ENCODE results near the gene ADAM33.

Gene ADAM33

DNA sequence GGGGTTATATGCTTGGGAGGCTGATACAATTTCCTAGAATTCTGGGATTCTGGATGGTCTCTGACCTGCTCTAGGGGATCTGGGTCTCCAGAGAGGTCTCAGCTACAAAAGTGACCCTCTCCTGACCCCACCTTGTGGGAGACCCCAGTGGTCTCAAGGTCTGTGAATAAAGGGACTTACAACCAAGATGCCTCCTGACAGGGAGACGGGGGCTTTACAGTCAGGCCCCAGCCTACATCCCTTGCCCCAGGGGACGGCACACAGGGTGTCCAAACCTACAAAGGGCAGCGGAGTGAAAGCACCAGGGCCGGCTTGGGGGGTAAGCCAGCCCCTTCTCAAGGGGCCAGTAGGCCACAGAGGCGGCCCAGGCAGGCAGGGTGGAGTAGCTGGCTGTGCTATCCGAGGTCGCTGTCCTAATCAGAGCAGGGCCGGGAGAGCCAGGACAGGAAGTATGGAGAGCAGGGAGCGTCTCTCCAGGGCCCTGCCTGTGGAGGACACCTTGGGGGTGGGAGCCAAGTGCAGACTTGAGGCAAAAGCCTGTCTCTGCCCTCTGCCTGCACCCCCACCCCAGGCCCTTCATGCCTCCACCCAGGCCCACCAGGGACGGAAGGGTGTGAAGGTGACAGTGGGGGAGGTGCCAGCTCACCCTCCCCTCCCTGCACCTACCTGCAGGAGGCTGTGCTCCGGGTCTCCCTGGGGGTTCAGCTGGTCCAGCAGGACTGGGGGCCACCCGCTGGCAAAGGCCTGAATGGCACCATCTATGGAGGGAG, 22.1 kb downstream of the ADAM33 start:
- no peak overlapping the region for H3K4me2 ChIP-seq

DNA sequence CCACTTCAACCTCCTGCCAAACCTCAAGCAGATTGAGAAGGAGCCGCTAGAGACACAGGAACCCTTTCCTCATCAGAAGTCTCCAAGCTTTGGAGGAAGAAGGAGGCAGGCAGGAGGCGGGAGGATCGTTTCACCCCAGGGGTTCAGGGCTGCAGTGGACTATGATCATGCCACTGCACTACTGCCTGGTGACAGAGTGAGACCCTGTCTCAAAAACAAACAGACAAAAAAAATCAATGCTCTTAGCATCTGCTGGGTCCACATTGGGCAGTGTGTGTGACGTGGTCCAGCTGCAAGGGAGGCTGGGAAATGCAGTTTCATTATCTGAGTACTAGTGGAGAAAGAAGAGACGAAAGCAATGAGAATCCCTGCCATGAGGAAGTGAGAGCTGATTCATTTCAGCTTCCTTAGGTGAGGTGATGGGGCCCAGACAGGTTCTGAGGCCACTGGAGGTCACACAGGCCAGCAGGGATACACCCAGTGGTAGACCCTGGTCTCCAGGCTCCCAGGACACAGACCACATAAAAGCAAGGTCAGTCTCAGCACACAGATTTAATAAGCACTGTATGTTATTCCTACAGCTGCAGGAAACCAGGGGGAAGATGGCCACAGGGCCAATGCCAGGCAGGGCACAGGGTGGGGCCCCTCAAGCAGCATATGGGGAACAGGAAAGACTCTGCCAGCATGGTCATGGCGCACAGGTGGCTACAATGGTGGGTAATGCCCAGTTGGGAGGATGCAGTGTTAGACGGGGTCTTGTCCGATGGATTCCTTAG, 22.9 kb downstream of the ADAM33 start:
- no peak overlapping the region for H3K4me3 ChIP-seq

More for the DNA sequence above, 22.1 kb downstream of the ADAM33 start:
- Histone ChIP-seq H3K27ac (no peak overlapping the region), H3K9ac (no peak overlapping the region), H3K27me3 (peaks cover 42% of the 10 kb centered on the region), H3K4me3 (no peak overlapping the region), H3K4me1 (peaks cover 25% of the 10 kb centered on the region), H3K36me3 (no peaks in the 10 kb centered on the region), H4K20me1 (no peaks in the 10 kb centered on the region; the same call in 1 of the 2 replicates), H3K9me3 (no peaks in the 10 kb centered on the region)
- TF ChIP-seq Cebpa-rat (IDR thresholded peaks at IDR 0.05), result no peak

DNA sequence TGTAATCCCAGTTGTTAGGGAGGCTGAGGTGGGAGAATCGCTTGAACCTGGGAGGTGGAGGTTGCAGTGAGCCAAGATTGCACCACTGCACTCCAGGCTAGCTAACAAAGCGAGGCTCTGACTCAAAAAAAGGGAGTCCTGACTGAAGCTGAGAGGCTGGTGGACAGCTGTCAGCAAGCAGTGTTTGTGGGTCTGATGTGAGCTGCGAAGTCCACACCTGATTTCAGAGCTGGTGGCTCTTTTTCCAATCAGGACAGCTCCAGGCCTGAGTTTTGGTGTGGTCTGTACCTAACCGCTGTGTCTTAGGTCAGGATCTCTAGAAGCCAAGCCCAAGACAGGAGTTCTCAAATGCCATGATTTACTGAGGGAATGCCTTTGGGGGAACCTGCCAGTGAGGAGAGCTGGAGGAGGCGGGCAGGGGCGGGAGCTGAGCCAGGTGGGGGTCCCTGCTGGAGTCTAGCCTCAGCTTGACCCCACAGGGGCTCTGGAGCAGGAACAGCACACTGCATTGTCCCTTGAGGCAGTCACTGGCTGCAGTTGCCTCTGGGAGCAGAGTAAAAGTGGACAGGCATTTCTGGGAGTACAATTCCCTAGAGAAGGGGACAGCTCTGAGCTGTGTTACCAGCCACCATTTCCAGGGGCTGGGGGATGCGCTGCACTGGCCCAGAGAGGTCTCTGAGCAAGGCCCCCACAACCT, 23.6 kb downstream of the ADAM33 start:
- Histone ChIP-seq H3K27me3 (peaks cover 40% of the 10 kb centered on the region), H3K27ac (no peak overlapping the region), H3K4me2 (peak overlapping the region; percentile 9; the same call in 1 of the 2 replicates)

More for the DNA sequence above, 22.9 kb downstream of the ADAM33 start:
- TF ChIP-seq Cebpa-rat (IDR thresholded peaks at IDR 0.05), result no peak
- Histone ChIP-seq H3K27ac (no peak overlapping the region), H3K27me3 (peaks cover 42% of the 10 kb centered on the region), H3K9ac (no peak overlapping the region), H4K20me1 (no peaks in the 10 kb centered on the region; the same call in 1 of the 2 replicates), H3K4me2 (peak overlapping the region; percentile 9; the same call in 1 of the 2 replicates), H3K9me3 (no peaks in the 10 kb centered on the region), H3K36me3 (no peaks in the 10 kb centered on the region), H3K4me1 (peaks cover 29% of the 10 kb centered on the region)

DNA sequence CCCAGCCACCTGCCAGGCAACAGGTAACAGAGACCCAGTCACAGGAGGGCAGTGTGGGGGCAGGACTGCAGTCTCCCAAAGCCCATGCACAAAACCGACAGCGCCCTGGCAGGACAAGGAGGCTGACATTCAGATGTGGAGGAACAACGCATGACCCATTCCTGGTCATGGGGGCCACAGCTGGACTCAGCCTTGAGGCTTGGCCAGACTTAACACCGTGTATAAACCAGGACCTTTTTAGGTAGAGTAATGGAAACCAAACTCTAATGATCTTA, 26.7 kb downstream of the ADAM33 start:
- H3K4me3 ChIP-seq, result no peak overlapping the region
- H3K4me2 ChIP-seq, result no peak overlapping the region
- peaks cover 53% of the 10 kb centered on the region for H3K4me1 ChIP-seq
- no peaks in the 10 kb centered on the region for H3K9me3 ChIP-seq
- H3K36me3 ChIP-seq, result no peaks in the 10 kb centered on the region
- no peaks in the 10 kb centered on the region for H4K20me1 ChIP-seq
- no peak for TF ChIP-seq Cebpa-rat (IDR thresholded peaks at IDR 0.05)
- no peak overlapping the region for H3K9ac ChIP-seq
- H3K27me3 ChIP-seq, result peaks cover 9% of the 10 kb centered on the region; the same call in 1 of the 2 replicates
- H3K27ac ChIP-seq, result no peak overlapping the region

More for the DNA sequence above, 23.6 kb downstream of the ADAM33 start:
- Histone ChIP-seq H3K4me1 (peaks cover 36% of the 10 kb centered on the region), H3K9me3 (no peaks in the 10 kb centered on the region), H3K36me3 (no peaks in the 10 kb centered on the region), H4K20me1 (no peaks in the 10 kb centered on the region; the same call in 1 of the 2 replicates), H3K9ac (no peak overlapping the region), H3K4me3 (no peak overlapping the region)
- TF ChIP-seq Cebpa-rat (IDR thresholded peaks at IDR 0.05), result no peak

DNA sequence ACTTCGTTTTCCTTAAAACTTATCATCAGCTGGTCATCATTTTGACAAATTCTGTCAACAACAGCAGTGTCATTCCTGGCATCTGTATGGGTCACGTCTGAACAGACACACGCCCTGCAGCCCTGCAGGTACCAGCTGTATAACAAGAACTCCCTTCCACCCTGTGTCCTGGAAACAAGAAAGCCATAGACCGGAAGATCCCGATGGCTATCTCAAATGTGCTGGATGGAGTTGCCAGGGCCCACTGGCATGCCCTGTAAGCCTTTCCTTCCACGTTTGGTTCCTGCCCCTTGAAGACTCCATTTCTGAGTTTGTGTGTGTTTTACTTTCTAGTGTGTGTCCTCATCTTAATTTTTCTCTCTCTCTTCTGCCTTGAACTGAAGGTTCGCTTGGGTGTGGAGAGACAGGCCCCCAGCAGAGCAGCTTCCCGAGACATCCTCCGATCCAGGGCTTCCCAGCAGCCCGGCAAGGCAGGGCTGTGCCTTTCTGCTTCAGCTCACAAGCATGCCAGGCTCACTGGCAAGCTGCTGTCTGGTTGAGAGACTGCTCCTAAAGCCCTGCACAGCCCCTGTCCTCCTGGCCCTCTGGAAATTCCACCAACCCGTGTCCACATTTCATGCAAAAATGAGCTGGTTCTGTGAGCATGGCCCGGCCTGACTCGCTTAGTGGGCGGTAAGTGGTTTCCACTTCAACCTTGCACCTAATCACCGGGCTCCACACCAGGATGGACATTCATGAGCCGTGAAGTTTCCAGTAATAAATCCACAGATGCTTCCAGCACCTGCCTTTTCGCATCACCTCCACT, 27.3 kb downstream of the ADAM33 start:
- no peak overlapping the region for H3K4me3 ChIP-seq
- no peaks in the 10 kb centered on the region for H4K20me1 ChIP-seq
- H3K4me1 ChIP-seq, result peaks cover 53% of the 10 kb centered on the region
- H3K4me2 ChIP-seq, result no peak overlapping the region
- peaks cover 3% of the 10 kb centered on the region; the same call in 1 of the 2 replicates for H3K27me3 ChIP-seq
- no peak overlapping the region for H3K9ac ChIP-seq
- no peaks in the 10 kb centered on the region for H3K9me3 ChIP-seq
- no peaks in the 10 kb centered on the region for H3K36me3 ChIP-seq
- H3K27ac ChIP-seq, result no peak overlapping the region
- TF ChIP-seq Cebpa-rat (IDR thresholded peaks at IDR 0.05), result no peak

DNA sequence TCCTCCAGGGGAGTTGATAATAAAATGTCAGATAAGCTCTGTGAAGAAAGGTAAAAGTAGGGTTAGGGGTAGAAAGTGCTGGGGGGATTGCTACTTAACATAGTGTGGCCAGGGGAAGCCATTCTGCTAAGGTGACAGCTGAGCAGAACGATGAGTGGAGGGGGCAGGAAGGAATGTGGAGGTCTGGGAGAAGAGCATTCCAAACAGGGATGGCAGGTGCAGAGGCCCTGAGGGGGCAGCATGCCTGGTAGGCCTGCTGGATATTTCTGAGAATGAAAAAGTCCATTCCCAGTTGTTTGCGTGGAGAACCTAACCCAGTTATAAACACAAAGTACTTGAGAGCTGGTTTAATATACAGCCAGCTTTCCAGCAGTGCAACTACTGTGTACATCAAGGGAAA, 27.9 kb downstream of the ADAM33 start:
- H3K4me2 ChIP-seq, result peak overlapping the region; percentile 85
- H3K36me3 ChIP-seq, result no peaks in the 10 kb centered on the region
- H3K9ac ChIP-seq, result no peak overlapping the region
- no peaks in the 10 kb centered on the region for H3K27me3 ChIP-seq
- peaks cover 52% of the 10 kb centered on the region for H3K4me1 ChIP-seq
- no peak for TF ChIP-seq Cebpa-rat (IDR thresholded peaks at IDR 0.05)
- H4K20me1 ChIP-seq, result no peaks in the 10 kb centered on the region
- H3K4me3 ChIP-seq, result no peak overlapping the region
- H3K27ac ChIP-seq, result no peak overlapping the region
- no peaks in the 10 kb centered on the region for H3K9me3 ChIP-seq

DNA sequence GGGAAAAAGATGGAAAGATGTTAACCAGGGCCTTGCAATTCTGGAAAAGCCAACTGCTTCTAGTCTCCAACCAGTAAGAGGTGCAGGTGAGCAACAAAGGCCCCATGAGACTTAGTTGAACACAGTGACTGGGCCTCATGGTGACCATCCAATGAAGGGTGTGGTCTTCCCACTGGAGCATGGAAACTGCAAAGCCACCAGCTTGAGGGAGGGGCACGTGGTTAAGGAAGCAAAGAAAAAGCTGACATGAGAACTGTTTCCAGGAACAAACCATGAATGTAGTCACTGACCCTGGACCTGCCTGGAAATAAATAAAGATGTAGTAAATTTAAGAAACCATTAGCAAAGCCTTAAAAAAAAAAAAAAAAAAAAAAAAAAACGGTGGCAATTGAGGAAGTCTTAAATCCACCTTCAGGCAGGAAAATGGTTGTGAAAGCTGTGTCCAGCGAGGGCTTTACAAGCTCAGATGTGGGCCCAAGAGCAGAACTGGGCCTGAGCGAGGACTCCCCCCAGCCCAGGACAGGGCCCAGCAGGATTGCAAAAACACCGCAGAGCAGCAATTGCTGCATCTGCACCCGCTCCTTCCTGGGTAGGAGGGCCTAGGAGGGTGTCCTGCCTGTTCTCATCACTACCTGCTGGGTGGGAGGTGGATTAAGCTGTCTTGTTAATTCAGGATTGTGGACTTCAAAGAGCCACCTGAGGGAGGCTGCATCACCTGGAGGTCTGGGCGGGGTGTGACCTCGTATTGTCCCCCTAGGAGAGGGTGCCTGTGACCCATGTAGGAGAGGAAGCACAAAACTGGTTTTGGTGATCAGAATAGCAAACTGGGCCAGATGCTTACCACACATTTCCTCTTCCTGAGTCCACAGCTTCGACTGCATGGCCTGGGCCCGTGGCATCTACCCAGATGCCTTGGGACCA, 28.9 kb downstream of the ADAM33 start:
- Histone ChIP-seq H3K9me3 (no peaks in the 10 kb centered on the region), H4K20me1 (no peaks in the 10 kb centered on the region), H3K4me3 (no peak overlapping the region), H3K27me3 (no peaks in the 10 kb centered on the region), H3K9ac (0 out of 2 replicates have a peak overlapping the region, but pooled peaks have one; percentile 22), H3K4me2 (peak overlapping the region; percentile 85), H3K27ac (peak overlapping the region; percentile 63), H3K4me1 (peaks cover 54% of the 10 kb centered on the region), H3K36me3 (no peaks in the 10 kb centered on the region)
- TF ChIP-seq Cebpa-rat (IDR thresholded peaks at IDR 0.05), result no peak

DNA sequence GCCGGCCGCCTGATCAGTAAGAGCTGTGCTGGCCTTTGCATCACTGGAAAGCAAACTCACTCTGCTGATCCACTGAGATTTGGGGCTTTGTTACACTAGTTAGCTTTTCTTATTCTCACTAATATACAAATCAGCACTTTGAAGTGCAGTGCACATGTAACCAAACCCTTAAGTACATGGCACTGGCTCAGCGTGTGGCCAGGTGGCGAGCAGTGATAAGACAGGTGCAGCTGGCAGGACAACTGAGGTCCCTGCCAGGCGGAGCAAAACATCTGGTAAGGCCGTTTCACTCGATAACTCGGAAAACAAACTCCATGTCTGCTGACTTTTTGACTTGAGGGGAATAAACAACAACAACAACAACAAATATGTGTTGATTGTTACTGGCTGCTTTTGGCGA, 29.6 kb downstream of the ADAM33 start:
- H3K27ac ChIP-seq, result no peak overlapping the region
- peaks cover 61% of the 10 kb centered on the region for H3K4me1 ChIP-seq
- H3K36me3 ChIP-seq, result no peaks in the 10 kb centered on the region
- H3K27me3 ChIP-seq, result no peaks in the 10 kb centered on the region
- no peak overlapping the region for H3K9ac ChIP-seq
- no peaks in the 10 kb centered on the region for H4K20me1 ChIP-seq
- peak overlapping the region; percentile 85 for H3K4me2 ChIP-seq
- H3K9me3 ChIP-seq, result no peaks in the 10 kb centered on the region
- TF ChIP-seq Cebpa-rat (IDR thresholded peaks at IDR 0.05), result no peak
- no peak overlapping the region for H3K4me3 ChIP-seq

Data from BLaER1 (cell line).